Osteoblast (primary cell): ENCODE data around the gene SLC6A6. TPM values are rescaled to one million over a fixed set of nuclear protein-coding genes. Genes with fewer than 3 reads are reported as not detected.

Experiments
- DNase-seq: peaks from one replicate; pipeline ENCODE4 v3.0.0; 2011; ENCODE audit warnings: low spot score, mixed read lengths; ENCODE audit not compliant: insufficient read length; ENCODE audit errors: missing footprints
- H2AFZ ChIP-seq: 2 replicates; pipeline ENCODE4 v1.6.0; 2011; ENCODE audit warnings: mild to moderate bottlenecking, low read length
- H3K27ac ChIP-seq: 2 replicates; pipeline ENCODE4 v1.5.1; 2011; ENCODE audit warnings: mild to moderate bottlenecking, low read depth, low read length, moderate library complexity
- H3K27me3 ChIP-seq: 2 replicates; pipeline ENCODE4 v1.6.0; 2012; ENCODE audit warnings: mild to moderate bottlenecking, control low read depth, inconsistent platforms, low read length, moderate library complexity; ENCODE audit not compliant: insufficient read depth
- H3K36me3 ChIP-seq: 2 replicates; pipeline ENCODE4 v1.5.1; 2011; ENCODE audit warnings: mild to moderate bottlenecking, low read length, control low read depth, moderate library complexity; ENCODE audit not compliant: insufficient read depth
- H3K4me1 ChIP-seq: 2 replicates; pipeline ENCODE4 v1.5.1; 2011; ENCODE audit warnings: mild to moderate bottlenecking, low read length, control low read depth, moderate library complexity; ENCODE audit not compliant: insufficient read depth
- H3K4me2 ChIP-seq: 2 replicates; pipeline ENCODE4 v1.6.0; 2011; ENCODE audit warnings: mild to moderate bottlenecking, low read length; ENCODE audit not compliant: insufficient read depth
- H3K4me3 ChIP-seq: fragments of 200-600 bp; sonication (generic); 3 replicates; pipeline ENCODE4 v1.5.1; 2012; ENCODE audit warnings: mild to moderate bottlenecking, low read length, inconsistent platforms; ENCODE audit not compliant: insufficient read depth
- H3K79me2 ChIP-seq: 2 replicates; pipeline ENCODE4 v1.6.0; 2012; ENCODE audit warnings: mild to moderate bottlenecking, low read length, control low read depth, inconsistent platforms; ENCODE audit not compliant: insufficient read depth
- H3K9me3 ChIP-seq: 2 replicates; pipeline ENCODE4 v1.5.1; 2011; ENCODE audit warnings: low read depth, low read length, control low read depth
- H4K20me1 ChIP-seq: 2 replicates; pipeline ENCODE4 v1.6.0; 2012; ENCODE audit warnings: mild to moderate bottlenecking, low read length, control low read depth; ENCODE audit not compliant: insufficient read depth
- total RNA-seq: library from RNA; depleted of rRNA; stranded (reverse); fragments of >200 nt; gene quantifications from 2 replicates; pipeline ENCODE4 v1.2.3, GENCODE V29; 2012
- TF ChIP-seq, protein P1 (sequence below): IDR thresholded peaks from 2 replicates; pipeline ENCODE4 v1.5.1; 2011; ENCODE audit warnings: mild to moderate bottlenecking, low read depth, low read length, moderate library complexity; ENCODE audit errors: extremely low read depth

The SLC6A6 gene
- total RNA-seq, 1 donor = 86.5 TPM

DNA sequence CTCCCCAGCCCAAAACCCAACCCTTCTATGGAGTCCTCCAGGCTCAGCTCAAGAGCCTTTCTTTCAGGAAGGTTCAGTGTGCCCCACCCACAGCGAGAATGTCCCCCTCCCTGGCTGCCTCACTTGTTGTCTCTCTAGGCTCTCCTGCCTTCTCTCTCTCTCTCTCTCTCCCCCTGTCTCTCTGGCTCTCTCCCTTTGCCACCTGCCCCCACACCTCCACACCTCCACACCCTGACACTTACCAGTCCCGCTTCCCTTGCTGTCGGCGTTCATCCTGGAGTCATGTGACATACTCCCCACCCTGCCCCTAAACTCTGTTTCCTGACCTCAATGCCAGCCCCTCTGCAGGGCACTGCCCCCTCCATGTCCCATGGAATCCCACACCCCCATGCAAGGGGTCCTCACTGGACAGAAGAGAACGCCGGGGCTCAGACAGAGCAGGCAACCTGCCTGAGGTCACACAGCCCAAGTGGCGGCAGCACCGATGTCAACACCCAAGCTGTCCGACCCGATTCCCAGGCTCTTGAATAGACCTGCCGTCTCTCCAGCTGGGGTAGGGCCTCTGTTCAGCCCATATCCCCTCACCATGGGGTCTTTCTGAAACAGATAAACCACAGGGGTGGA lies 28.5 kb upstream of the SLC6A6 start:
- Histone ChIP-seq H3K9me3 (no peaks in the 10 kb centered on the region), H3K4me1 (peaks cover 15% of the 10 kb centered on the region), H3K4me3 (no peak overlapping the region), H2AFZ (no peak overlapping the region), H3K36me3 (no peaks in the 10 kb centered on the region), H4K20me1 (no peaks in the 10 kb centered on the region), H3K27ac (no peak overlapping the region), H3K79me2 (no peaks in the 10 kb centered on the region), H3K4me2 (no peak overlapping the region), H3K27me3 (no peaks in the 10 kb centered on the region)
- peak; percentile 27 for DNase-seq
- TF ChIP-seq, protein P1, sequence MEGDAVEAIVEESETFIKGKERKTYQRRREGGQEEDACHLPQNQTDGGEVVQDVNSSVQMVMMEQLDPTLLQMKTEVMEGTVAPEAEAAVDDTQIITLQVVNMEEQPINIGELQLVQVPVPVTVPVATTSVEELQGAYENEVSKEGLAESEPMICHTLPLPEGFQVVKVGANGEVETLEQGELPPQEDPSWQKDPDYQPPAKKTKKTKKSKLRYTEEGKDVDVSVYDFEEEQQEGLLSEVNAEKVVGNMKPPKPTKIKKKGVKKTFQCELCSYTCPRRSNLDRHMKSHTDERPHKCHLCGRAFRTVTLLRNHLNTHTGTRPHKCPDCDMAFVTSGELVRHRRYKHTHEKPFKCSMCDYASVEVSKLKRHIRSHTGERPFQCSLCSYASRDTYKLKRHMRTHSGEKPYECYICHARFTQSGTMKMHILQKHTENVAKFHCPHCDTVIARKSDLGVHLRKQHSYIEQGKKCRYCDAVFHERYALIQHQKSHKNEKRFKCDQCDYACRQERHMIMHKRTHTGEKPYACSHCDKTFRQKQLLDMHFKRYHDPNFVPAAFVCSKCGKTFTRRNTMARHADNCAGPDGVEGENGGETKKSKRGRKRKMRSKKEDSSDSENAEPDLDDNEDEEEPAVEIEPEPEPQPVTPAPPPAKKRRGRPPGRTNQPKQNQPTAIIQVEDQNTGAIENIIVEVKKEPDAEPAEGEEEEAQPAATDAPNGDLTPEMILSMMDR = no peak

DNA sequence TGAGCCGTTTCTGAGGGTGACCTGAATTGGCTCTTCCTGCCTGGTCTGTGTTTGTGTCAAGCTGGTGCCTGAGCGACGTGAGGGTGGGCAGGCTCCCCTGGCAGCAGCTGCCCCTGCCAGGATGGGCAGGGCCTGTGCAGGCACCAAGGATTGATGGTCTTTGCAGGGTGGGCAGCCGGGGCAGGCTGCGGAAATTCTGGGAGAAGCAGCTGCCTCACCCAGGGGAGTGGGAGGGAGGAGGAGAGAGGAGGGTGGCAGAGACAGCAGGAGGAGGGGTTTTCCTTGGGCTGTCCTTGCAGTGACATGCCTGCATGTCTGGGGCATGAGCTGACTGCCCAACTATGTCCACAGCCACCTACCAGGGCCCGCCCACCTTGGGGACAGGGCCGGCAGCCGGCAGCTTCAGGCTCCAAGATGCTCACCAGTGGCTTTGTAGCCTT lies 27.9 kb upstream of the SLC6A6 start:
- TF ChIP-seq, protein P1 = no peak
- Histone ChIP-seq H3K36me3 (no peaks in the 10 kb centered on the region), H3K9me3 (no peaks in the 10 kb centered on the region), H2AFZ (no peak overlapping the region), H3K4me2 (no peak overlapping the region), H3K27ac (no peak overlapping the region), H3K27me3 (no peaks in the 10 kb centered on the region), H3K4me1 (peaks cover 15% of the 10 kb centered on the region), H4K20me1 (no peaks in the 10 kb centered on the region), H3K79me2 (no peaks in the 10 kb centered on the region), H3K4me3 (no peak overlapping the region)
- peak; percentile 29 for DNase-seq

DNA sequence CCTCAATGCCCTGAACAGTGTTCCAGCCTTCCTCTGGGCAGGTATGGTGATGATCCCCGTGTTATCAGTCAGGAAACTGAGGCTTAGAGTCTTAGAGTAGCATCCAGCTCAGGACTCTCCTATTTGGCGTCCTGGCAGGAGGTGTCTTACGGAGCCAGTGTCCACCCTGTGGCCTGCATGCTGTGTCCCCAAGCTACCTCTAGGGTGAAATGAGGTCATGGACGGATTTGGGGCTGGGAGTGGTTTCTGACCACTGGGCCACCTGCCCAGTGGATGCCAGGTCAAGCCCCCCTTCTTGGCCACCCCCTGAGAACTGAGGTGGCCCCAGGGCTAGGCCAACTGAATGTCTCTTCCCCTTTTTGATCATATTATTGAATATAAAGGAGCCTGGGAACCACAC lies 27.2 kb upstream of the SLC6A6 start:
- H3K9me3 ChIP-seq = no peaks in the 10 kb centered on the region
- TF ChIP-seq, protein P1 = no peak
- no peaks in the 10 kb centered on the region for H3K79me2 ChIP-seq
- no peak overlapping the region for H3K4me2 ChIP-seq
- H3K27ac ChIP-seq = no peak overlapping the region
- peaks cover 15% of the 10 kb centered on the region for H3K4me1 ChIP-seq
- H3K4me3 ChIP-seq = no peak overlapping the region
- H3K36me3 ChIP-seq = no peaks in the 10 kb centered on the region
- no peak overlapping the region for H2AFZ ChIP-seq
- DNase-seq = peak; percentile 77
- no peaks in the 10 kb centered on the region for H3K27me3 ChIP-seq
- H4K20me1 ChIP-seq = no peaks in the 10 kb centered on the region

DNA sequence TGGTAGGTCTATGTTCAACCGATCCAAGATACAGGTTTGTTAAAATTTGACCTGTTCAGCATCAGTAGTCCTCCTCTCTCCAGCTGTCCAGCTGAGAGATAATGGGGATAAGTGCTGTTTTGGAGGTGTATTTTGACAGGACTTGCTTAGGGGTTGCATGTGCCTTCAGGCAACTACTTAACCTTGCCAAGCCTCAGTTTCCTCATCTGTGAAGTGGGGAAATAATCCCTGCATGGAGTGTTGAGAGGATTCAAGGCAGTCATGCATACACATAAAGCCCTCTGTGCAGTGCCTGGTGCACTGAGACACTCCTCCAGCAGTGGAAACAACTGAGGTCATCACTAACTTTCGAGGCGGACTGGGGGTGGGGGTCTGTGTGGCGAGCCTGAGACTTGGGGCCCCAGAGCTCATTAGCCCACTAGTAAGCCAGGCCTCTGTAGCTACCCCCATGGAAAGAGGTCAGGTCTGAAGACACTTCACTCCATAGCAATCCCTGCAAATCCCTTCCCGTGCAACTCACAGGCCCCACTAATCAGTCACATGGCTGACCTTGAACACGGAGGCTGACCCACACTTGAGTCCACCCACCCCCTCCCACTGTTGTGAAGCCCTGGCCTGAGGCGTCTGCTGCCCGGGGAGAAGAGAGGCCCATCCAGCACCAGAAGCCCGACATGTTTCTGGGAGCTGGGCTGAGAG lies 25.9 kb upstream of the SLC6A6 start:
- Histone ChIP-seq H3K27me3 (no peaks in the 10 kb centered on the region), H3K27ac (no peak overlapping the region), H2AFZ (no peak overlapping the region), H3K4me2 (no peak overlapping the region), H4K20me1 (no peaks in the 10 kb centered on the region), H3K4me1 (peaks cover 12% of the 10 kb centered on the region), H3K79me2 (no peaks in the 10 kb centered on the region), H3K36me3 (no peaks in the 10 kb centered on the region), H3K9me3 (no peaks in the 10 kb centered on the region), H3K4me3 (no peak overlapping the region)
- TF ChIP-seq, protein P1 = no peak
- peak; percentile 9 for DNase-seq
